Measurements from ENCODE around the gene WDR70.
A peak's percentile ranks its signal among the peaks of the same experiment; 100 is the strongest.
"Not testable (repeated sequence)": the region's sequence is repeated elsewhere in the genome, so short reads cannot be mapped to it uniquely, and the experiment has no call there.

The WDR70 gene

GRCh38 chr5:37654566-37654965, 275.4 kb downstream of the WDR70 start:
- H3K36me3 ChIP-seq (ENCODE audit: control insufficient read depth, insufficient read depth, low read length); H3K79me2 ChIP-seq (ENCODE audit: control insufficient read depth, insufficient read depth, low read length); H3K18ac ChIP-seq (ENCODE audit: low read length); H3K79me1 ChIP-seq (ENCODE audit: low read length); H2BK5ac ChIP-seq (ENCODE audit: low read length); H3K27ac ChIP-seq (ENCODE audit: low read depth, low read length); H3K4me3 ChIP-seq (ENCODE audit: low read length); H3K27me3 ChIP-seq (ENCODE audit: insufficient read depth, low read length, poor library complexity); H3K23ac ChIP-seq (ENCODE audit: low read length); H3K4me1 ChIP-seq (ENCODE audit: control insufficient read depth, low read depth, low read length); H2BK120ac ChIP-seq (ENCODE audit: low read depth, low read length); H3K9ac ChIP-seq (ENCODE audit: low read length); H2AK5ac ChIP-seq (ENCODE audit: low read length); H3K56ac ChIP-seq (ENCODE audit: low read length); H3K4me2 ChIP-seq (ENCODE audit: low read length); H4K5ac ChIP-seq (ENCODE audit: low read length); H4K8ac ChIP-seq (ENCODE audit: low read depth, low read length); H3K4ac ChIP-seq (ENCODE audit: low read depth, low read length); DNase-seq; H2BK15ac ChIP-seq (replicated peaks; ENCODE audit: low read depth): not testable (repeated sequence)
- no CpG with 5 or more reads among the region's 1 CpG for WGBS (ENCODE audit: extremely low coverage, insufficient coverage, low lambda C conversion rate)

GRCh38 chr5:37657046-37657445, 277.9 kb downstream of the WDR70 start:
- no peak overlapping the region for H3K4me2 ChIP-seq (ENCODE audit: low read length)
- H2BK5ac ChIP-seq (ENCODE audit: low read length) = no peak overlapping the region
- no peak overlapping the region for H3K56ac ChIP-seq (ENCODE audit: low read length)
- no peak overlapping the region for H3K9ac ChIP-seq (ENCODE audit: low read length)
- no peak overlapping the region for H3K18ac ChIP-seq (ENCODE audit: low read length)
- WGBS (ENCODE audit: extremely low coverage, insufficient coverage, low lambda C conversion rate) = no CpG with 5 or more reads among the region's 4 CpGs
- H3K4ac ChIP-seq (ENCODE audit: low read depth, low read length) = no peak overlapping the region
- no peaks in the 10 kb centered on the region for H3K79me1 ChIP-seq (ENCODE audit: low read length)
- H4K8ac ChIP-seq (ENCODE audit: low read depth, low read length) = no peak overlapping the region
- no peak overlapping the region for H4K5ac ChIP-seq (ENCODE audit: low read length)
- no peak overlapping the region for H2AK5ac ChIP-seq (ENCODE audit: low read length)
- no peak overlapping the region for H3K4me3 ChIP-seq (ENCODE audit: low read length)
- H2BK120ac ChIP-seq (ENCODE audit: low read depth, low read length) = no peak overlapping the region
- H2BK15ac ChIP-seq (replicated peaks; ENCODE audit: low read depth) = no peak overlapping the region
- no peaks in the 10 kb centered on the region for H3K27me3 ChIP-seq (ENCODE audit: insufficient read depth, low read length, poor library complexity)
- no peaks in the 10 kb centered on the region for H3K79me2 ChIP-seq (ENCODE audit: control insufficient read depth, insufficient read depth, low read length)
- H3K36me3 ChIP-seq (ENCODE audit: control insufficient read depth, insufficient read depth, low read length) = no peaks in the 10 kb centered on the region
- H3K4me1 ChIP-seq (ENCODE audit: control insufficient read depth, low read depth, low read length) = no peaks in the 10 kb centered on the region
- DNase-seq = no peak
- no peak overlapping the region for H3K23ac ChIP-seq (ENCODE audit: low read length)
- no peak overlapping the region for H3K27ac ChIP-seq (ENCODE audit: low read depth, low read length)

GRCh38 chr5:37658440-37658839, 279.3 kb downstream of the WDR70 start:
- no peak overlapping the region for H3K23ac ChIP-seq (ENCODE audit: low read length)
- no peak overlapping the region for H2BK5ac ChIP-seq (ENCODE audit: low read length)
- H4K5ac ChIP-seq (ENCODE audit: low read length) = no peak overlapping the region
- no CpG with 5 or more reads among the region's 2 CpGs for WGBS (ENCODE audit: extremely low coverage, insufficient coverage, low lambda C conversion rate)
- no peaks in the 10 kb centered on the region for H3K36me3 ChIP-seq (ENCODE audit: control insufficient read depth, insufficient read depth, low read length)
- no peak overlapping the region for H2AK5ac ChIP-seq (ENCODE audit: low read length)
- no peak overlapping the region for H2BK120ac ChIP-seq (ENCODE audit: low read depth, low read length)
- H3K4me2 ChIP-seq (ENCODE audit: low read length) = no peak overlapping the region
- no peak overlapping the region for H4K8ac ChIP-seq (ENCODE audit: low read depth, low read length)
- no peaks in the 10 kb centered on the region for H3K79me2 ChIP-seq (ENCODE audit: control insufficient read depth, insufficient read depth, low read length)
- H3K27ac ChIP-seq (ENCODE audit: low read depth, low read length) = no peak overlapping the region
- peak; percentile 76 for DNase-seq
- no peak overlapping the region for H2BK15ac ChIP-seq (replicated peaks; ENCODE audit: low read depth)
- H3K9ac ChIP-seq (ENCODE audit: low read length) = no peak overlapping the region
- H3K56ac ChIP-seq (ENCODE audit: low read length) = no peak overlapping the region
- no peak overlapping the region for H3K18ac ChIP-seq (ENCODE audit: low read length)
- no peak overlapping the region for H3K4me3 ChIP-seq (ENCODE audit: low read length)
- H3K4ac ChIP-seq (ENCODE audit: low read depth, low read length) = no peak overlapping the region
- no peaks in the 10 kb centered on the region for H3K27me3 ChIP-seq (ENCODE audit: insufficient read depth, low read length, poor library complexity)
- peaks cover under 1% of the 10 kb centered on the region for H3K4me1 ChIP-seq (ENCODE audit: control insufficient read depth, low read depth, low read length)
- H3K79me1 ChIP-seq (ENCODE audit: low read length) = no peaks in the 10 kb centered on the region

GRCh38 chr5:37660319-37660718, 281.2 kb downstream of the WDR70 start:
- Histone ChIP-seq H2BK120ac (ENCODE audit: low read depth, low read length) (no peak overlapping the region), H3K4me1 (ENCODE audit: control insufficient read depth, low read depth, low read length) (peaks cover 2% of the 10 kb centered on the region), H3K27me3 (ENCODE audit: insufficient read depth, low read length, poor library complexity) (no peaks in the 10 kb centered on the region), H2AK5ac (ENCODE audit: low read length) (no peak overlapping the region), H2BK5ac (ENCODE audit: low read length) (no peak overlapping the region), H3K56ac (ENCODE audit: low read length) (no peak overlapping the region), H3K4me2 (ENCODE audit: low read length) (no peak overlapping the region), H4K5ac (ENCODE audit: low read length) (no peak overlapping the region), H3K27ac (ENCODE audit: low read depth, low read length) (no peak overlapping the region), H3K4ac (ENCODE audit: low read depth, low read length) (no peak overlapping the region), H3K4me3 (ENCODE audit: low read length) (no peak overlapping the region), H2BK15ac (replicated peaks; ENCODE audit: low read depth) (no peak overlapping the region), H3K18ac (ENCODE audit: low read length) (no peak overlapping the region), H3K79me2 (ENCODE audit: control insufficient read depth, insufficient read depth, low read length) (no peaks in the 10 kb centered on the region), H3K79me1 (ENCODE audit: low read length) (no peaks in the 10 kb centered on the region), H3K9ac (ENCODE audit: low read length) (no peak overlapping the region), H3K36me3 (ENCODE audit: control insufficient read depth, insufficient read depth, low read length) (no peaks in the 10 kb centered on the region), H4K8ac (ENCODE audit: low read depth, low read length) (no peak overlapping the region), H3K23ac (ENCODE audit: low read length) (no peak overlapping the region)
- DNase-seq = no peak

- no CpG with 5 or more reads among the region's 5 CpGs for WGBS (ENCODE audit: extremely low coverage, insufficient coverage, low lambda C conversion rate)
- H3K4me1 ChIP-seq (ENCODE audit: control insufficient read depth, low read depth, low read length) = peaks cover 2% of the 10 kb centered on the region
- H3K4me3 ChIP-seq (ENCODE audit: low read length) = no peak overlapping the region
- H2BK5ac ChIP-seq (ENCODE audit: low read length) = no peak overlapping the region
- no peaks in the 10 kb centered on the region for H3K79me1 ChIP-seq (ENCODE audit: low read length)
- no peak for DNase-seq
- H4K8ac ChIP-seq (ENCODE audit: low read depth, low read length) = no peak overlapping the region
- no peaks in the 10 kb centered on the region for H3K79me2 ChIP-seq (ENCODE audit: control insufficient read depth, insufficient read depth, low read length)
- no peak overlapping the region for H3K23ac ChIP-seq (ENCODE audit: low read length)
- no peak overlapping the region for H2BK15ac ChIP-seq (replicated peaks; ENCODE audit: low read depth)
- no peak overlapping the region for H4K5ac ChIP-seq (ENCODE audit: low read length)
- H3K4me2 ChIP-seq (ENCODE audit: low read length) = no peak overlapping the region
- H3K4ac ChIP-seq (ENCODE audit: low read depth, low read length) = no peak overlapping the region
- H3K27ac ChIP-seq (ENCODE audit: low read depth, low read length) = no peak overlapping the region
- no peak overlapping the region for H2BK120ac ChIP-seq (ENCODE audit: low read depth, low read length)
- H3K9ac ChIP-seq (ENCODE audit: low read length) = no peak overlapping the region
- no peak overlapping the region for H3K56ac ChIP-seq (ENCODE audit: low read length)
- no peak overlapping the region for H3K18ac ChIP-seq (ENCODE audit: low read length)
- no peaks in the 10 kb centered on the region for H3K27me3 ChIP-seq (ENCODE audit: insufficient read depth, low read length, poor library complexity)
- no peaks in the 10 kb centered on the region for H3K36me3 ChIP-seq (ENCODE audit: control insufficient read depth, insufficient read depth, low read length)
- H2AK5ac ChIP-seq (ENCODE audit: low read length) = no peak overlapping the region
Measured at GRCh38 chr5:37661227-37661920, 282.3 kb downstream of the WDR70 start.

- Histone ChIP-seq H2BK120ac (ENCODE audit: low read depth, low read length) (no peak overlapping the region), H3K9ac (ENCODE audit: low read length) (no peak overlapping the region), H2AK5ac (ENCODE audit: low read length) (no peak overlapping the region), H4K8ac (ENCODE audit: low read depth, low read length) (no peak overlapping the region), H3K79me2 (ENCODE audit: control insufficient read depth, insufficient read depth, low read length) (no peaks in the 10 kb centered on the region), H3K18ac (ENCODE audit: low read length) (no peak overlapping the region), H4K5ac (ENCODE audit: low read length) (no peak overlapping the region), H3K27ac (ENCODE audit: low read depth, low read length) (no peak overlapping the region), H3K4ac (ENCODE audit: low read depth, low read length) (no peak overlapping the region), H3K36me3 (ENCODE audit: control insufficient read depth, insufficient read depth, low read length) (no peaks in the 10 kb centered on the region), H3K27me3 (ENCODE audit: insufficient read depth, low read length, poor library complexity) (no peaks in the 10 kb centered on the region), H3K79me1 (ENCODE audit: low read length) (no peaks in the 10 kb centered on the region), H3K23ac (ENCODE audit: low read length) (no peak overlapping the region), H2BK5ac (ENCODE audit: low read length) (no peak overlapping the region), H3K4me2 (ENCODE audit: low read length) (no peak overlapping the region), H3K56ac (ENCODE audit: low read length) (no peak overlapping the region), H3K4me1 (ENCODE audit: control insufficient read depth, low read depth, low read length) (peaks cover 2% of the 10 kb centered on the region), H3K4me3 (ENCODE audit: low read length) (no peak overlapping the region), H2BK15ac (replicated peaks; ENCODE audit: low read depth) (no peak overlapping the region)
- no CpG with 5 or more reads among the region's 2 CpGs for WGBS (ENCODE audit: extremely low coverage, insufficient coverage, low lambda C conversion rate)
- no peak for DNase-seq
Measured at GRCh38 chr5:37661951-37662350, 282.8 kb downstream of the WDR70 start.
